ENCODE data around the gene ANKS1B.
"Not testable (repeated sequence)": the region's sequence is repeated elsewhere in the genome, so short reads cannot be mapped to it uniquely, and the experiment has no call there.

The ANKS1B gene

GRCh38 chr12:99618657-99619056 is 366.1 kb downstream of the ANKS1B start:
- intact Hi-C loops (cut with DNase I) = no loop called here
- DNase-seq = no peak

GRCh38 chr12:99611599-99611998 is 373.1 kb downstream of the ANKS1B start:
- intact Hi-C loops (cut with DNase I) = no loop called here
- DNase-seq = no peak

GRCh38 chr12:99611117-99611516 is 373.6 kb downstream of the ANKS1B start:
- DNase-seq = no peak
- intact Hi-C loops (cut with DNase I) = no loop called here

DNA sequence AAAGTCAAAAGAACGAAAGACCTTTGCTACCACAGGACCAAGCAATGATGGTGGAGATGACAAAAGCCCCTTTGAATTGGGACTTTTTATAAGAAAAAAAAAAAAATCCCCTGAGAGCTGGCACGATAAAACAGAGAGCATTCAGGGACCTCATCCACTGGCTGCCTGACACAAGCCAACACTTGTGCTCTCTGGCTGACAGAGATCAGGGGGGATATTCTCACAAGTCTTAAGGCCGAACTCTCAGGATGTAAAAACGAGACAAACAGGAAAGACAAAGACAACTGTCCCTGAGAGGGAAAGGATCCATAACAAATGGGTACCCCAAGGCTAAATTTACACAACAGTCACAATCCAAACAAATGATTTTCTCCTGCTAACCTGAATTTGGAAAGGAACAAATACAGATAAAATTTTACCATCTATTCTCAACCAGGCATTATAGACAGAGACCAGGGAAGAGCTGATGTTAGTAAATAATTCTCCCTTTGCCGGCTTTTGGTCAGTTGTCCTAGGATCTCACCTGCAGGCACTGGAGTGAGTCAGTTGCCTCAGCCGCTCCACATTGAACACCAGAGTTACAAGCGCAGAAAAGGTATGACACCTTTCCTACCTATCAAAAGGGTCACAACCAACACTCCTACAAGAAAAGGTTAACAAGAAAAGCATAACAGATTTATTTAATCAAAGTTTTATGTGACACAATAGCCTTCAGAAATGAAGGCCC is 375.1 kb downstream of the ANKS1B start:
- intact Hi-C loops (cut with DNase I) = no loop called here
- no peak for DNase-seq

DNA sequence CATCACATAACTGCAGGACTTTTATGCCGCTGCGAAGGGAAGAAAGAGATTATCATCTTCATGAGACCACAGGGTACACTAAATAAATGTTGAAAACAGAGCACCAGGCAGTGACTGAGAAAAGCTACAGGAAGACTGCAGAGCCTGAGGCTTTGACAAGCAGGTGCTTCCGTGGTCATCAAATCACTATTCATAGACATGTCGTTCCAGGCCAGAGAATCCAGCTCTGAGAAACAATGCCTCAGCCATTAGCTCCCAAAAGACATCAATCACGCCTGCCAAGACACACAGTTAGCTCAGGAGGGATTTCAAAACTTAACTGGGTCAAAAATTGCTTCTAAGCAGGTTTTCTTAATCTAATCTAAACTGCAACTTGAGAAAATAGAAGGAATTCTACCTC is 384.3 kb downstream of the ANKS1B start:
- intact Hi-C loops (cut with DNase I) = no loop called here
- no peak for DNase-seq

GRCh38 chr12:99598785-99599184 is 386.0 kb downstream of the ANKS1B start:
- DNase-seq = no peak
- intact Hi-C loops (cut with DNase I) = no loop called here

DNA sequence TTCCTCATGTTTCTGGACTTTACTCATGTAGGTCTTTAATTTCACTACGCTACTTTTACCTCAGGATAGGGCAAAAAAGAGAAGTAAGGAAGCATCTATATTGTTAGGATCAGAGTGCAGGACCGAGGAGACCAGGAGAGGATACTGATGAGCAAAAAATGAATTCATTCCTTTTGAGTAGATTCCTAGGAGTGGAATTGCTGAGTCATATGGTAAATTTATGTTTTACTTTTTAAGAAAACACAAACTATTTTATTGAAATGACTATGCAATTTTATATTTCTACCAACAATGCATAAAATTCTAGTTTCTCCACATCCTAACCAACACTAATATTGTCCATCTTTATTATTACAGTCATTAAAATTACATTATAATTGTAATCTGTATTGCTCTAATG is 388.0 kb downstream of the ANKS1B start:
- intact Hi-C loops (cut with DNase I) = no loop called here
- no peak for DNase-seq

DNA sequence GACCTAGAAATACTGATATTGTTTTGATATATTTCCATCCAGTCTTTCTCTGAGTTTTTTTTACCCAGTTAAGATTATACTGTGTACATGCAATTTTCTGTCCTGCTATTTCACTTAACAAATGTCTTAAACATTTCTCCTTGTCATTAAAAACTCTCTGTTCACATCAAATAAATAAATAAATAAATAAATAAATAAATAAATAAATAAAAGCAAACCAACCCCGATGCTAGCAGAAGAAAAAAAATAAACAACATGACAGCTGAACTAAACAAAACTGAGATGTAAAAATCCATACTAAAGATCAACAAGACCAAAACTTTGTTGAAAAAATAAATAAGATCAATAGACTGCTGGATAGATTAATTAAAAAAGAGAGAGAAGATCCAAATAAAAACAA is 407.6 kb downstream of the ANKS1B start:
- intact Hi-C loops (cut with DNase I); DNase-seq: not testable (repeated sequence)

- no peak for DNase-seq
- intact Hi-C loops (cut with DNase I) = no loop called here
These were observed 410.8 kb downstream of the ANKS1B start for GRCh38 chr12:99573980-99574379.

- intact Hi-C loops (cut with DNase I) = no loop called here
- DNase-seq = no peak
These were observed 417.7 kb downstream of the ANKS1B start for GRCh38 chr12:99567072-99567471.

- peak in 2 of 10 donors; percentile 45 to 48 for DNase-seq
- intact Hi-C loops (cut with DNase I) = no loop called here
These were observed 426.6 kb downstream of the ANKS1B start for GRCh38 chr12:99558109-99558508.

GRCh38 chr12:99553461-99553860 is 431.3 kb downstream of the ANKS1B start:
- intact Hi-C loops (cut with DNase I) = no loop called here
- no peak for DNase-seq

DNA sequence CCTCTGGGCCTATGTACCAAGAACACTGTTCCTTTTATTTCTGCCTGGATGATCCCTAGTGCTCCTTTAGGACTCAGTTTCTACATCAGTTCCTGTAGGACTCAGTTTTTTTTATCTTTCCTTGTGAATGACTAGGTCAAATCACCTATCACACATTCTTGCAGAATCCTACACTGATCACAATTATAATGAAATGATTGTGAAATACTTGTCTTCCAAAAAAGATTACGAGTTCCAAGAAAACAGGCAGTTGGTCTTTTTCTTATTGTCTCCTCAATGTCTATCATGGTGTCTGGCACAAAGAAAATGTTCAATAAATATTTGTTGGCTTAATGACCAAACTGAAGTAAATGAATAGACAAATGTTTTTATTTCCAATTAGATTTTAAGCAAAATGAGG is 432.7 kb downstream of the ANKS1B start:
- DNase-seq = no peak
- intact Hi-C loops (cut with DNase I) = no loop called here

DNA sequence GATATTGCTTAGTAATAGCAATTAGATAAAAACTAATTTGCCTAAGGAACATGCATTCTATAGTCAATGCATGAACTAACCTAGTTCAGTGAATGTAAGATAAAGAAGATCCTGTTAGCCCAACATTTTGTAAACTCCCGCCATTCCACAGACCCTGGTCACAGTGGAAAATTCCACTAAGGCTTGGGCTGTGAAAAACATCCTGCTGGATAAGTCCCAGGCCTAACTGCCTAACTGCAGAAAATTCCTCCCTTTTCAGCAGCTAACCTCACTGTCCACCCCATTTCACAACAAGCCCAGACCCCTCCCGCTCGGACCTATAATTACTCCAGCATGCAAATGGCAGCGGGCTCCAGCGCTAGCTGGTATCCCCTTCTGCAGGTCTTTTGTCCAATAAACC is 435.1 kb downstream of the ANKS1B start:
- no peak for DNase-seq
- intact Hi-C loops (cut with DNase I) = no loop called here

GRCh38 chr12:99549196-99549595 is 435.5 kb downstream of the ANKS1B start:
- no peak for DNase-seq
- intact Hi-C loops (cut with DNase I) = no loop called here

- intact Hi-C loops (cut with DNase I) = no loop called here
- no peak for DNase-seq
These were observed 440.3 kb downstream of the ANKS1B start for GRCh38 chr12:99544457-99544856.

DNA sequence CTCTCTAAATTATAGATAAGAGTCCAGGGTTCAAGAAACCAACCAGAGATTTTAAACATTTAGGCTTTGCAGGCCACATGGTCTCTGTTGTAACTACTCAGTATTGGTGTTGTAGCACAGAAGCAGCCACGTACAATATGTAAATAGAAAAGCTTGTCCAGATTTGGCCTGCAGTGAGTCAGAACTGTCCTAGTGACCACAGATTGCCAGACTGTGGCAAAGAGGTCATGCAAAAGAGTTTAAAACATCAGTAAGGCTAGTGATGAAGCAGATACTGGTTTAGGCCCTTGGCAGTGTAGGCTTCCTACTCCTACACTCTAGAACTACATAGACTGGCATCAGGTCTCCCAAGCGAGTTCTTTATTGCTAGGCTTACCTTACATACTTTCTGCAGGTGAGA is 454.8 kb downstream of the ANKS1B start:
- intact Hi-C loops (cut with DNase I) = no loop called here
- no peak for DNase-seq

DNA sequence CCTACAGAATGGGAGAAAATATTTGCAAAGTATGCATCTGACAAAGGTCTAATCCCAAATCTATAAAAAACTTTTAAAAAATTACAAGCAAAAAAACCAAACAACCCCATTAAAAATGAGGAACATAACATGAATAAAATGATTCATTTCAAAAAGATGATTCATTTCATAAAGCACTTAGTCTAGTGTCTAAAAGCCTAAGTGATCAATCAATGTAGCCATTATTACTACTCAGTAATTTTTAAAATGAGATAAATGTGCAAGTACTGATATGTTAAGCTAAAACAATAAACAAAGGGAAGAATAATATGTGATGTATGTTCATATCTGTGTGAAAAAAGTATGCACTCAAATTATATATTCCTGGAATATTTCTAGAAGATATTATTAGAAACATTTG is 456.3 kb downstream of the ANKS1B start:
- no peak for DNase-seq
- intact Hi-C loops (cut with DNase I) = no loop called here

GRCh38 chr12:99523853-99524252 is 460.9 kb downstream of the ANKS1B start:
- DNase-seq = no peak
- intact Hi-C loops (cut with DNase I) = no loop called here

GRCh38 chr12:99522456-99522855 is 462.3 kb downstream of the ANKS1B start:
- intact Hi-C loops (cut with DNase I) = no loop called here

DNA sequence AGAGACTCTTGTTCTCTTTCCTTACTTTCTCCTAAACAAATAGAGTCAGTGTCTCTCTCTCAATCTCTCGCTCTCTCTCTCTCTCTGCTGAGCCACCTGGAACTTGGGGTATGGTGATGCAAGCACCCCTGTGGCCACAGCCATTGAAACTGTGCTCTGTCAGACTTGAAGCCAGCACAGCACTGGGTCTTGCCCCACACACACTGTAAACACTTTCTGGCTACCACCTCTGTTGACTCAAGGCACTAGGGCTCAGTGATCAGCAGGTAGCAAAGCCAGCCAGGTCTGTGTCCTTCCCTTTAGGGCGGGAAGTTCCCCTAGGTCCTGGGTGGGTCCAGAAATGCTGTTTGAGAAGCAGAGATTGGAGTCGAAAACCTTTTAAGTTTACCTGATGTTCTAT is 463.1 kb downstream of the ANKS1B start:
- intact Hi-C loops (cut with DNase I) = no loop called here
- no peak for DNase-seq

More at GRCh38 chr12:99522456-99522855, 462.3 kb downstream of the ANKS1B start:
- no peak for DNase-seq

DNA sequence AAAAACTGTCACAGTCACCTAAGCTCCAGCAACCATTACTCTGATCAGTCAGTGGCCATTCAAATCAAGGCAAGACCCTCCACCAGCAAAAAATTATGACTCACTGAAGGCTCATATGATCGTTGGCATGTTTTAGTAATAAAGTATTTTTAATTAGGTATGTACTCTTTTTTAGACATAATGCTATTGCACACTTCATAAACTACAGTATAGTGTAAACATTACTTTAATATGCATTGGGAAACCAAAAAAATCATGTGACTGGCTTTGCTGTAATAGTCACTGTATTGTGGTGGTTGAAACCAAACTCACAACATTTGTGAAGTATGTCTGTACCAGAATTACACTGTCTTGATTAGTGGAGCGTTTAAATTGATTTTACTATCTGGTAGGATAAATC is 471.7 kb downstream of the ANKS1B start:
- intact Hi-C loops (cut with DNase I) = no loop called here
- DNase-seq = no peak

GRCh38 chr12:99505805-99506204 is 478.9 kb downstream of the ANKS1B start:
- DNase-seq = no peak
- intact Hi-C loops (cut with DNase I) = no loop called here

Measured in posterior cingulate gyrus (tissue), 11 donors.